Mucosa of descending colon (tissue), 3 donors: ENCODE measurements around the gene CNTNAP2. TPM values are rescaled to one million over a fixed set of nuclear protein-coding genes. Genes with fewer than 3 reads are reported as not detected.
A peak's percentile ranks its signal among the peaks of the same experiment; 100 is the strongest.

ENCODE experiments used
- ATAC-seq: fragments of 200-7000 bp; cut with Tn5 transposase; one replicate; pipeline ENCODE4 v1.9.1; 2020; ENCODE audit warnings: mild to moderate bottlenecking, moderate library complexity
- DNase-seq, 3 donors: peaks; one replicate each; pipeline ENCODE4 v3.0.0-alpha.2; 2020
- H3K36me3 ChIP-seq: fragments of 200-600 bp; one replicate; pipeline ENCODE4 v1.8.0; 2021; ENCODE audit warnings: low read depth, mild to moderate bottlenecking
- H3K4me1 ChIP-seq: fragments of 200-600 bp; one replicate; pipeline ENCODE4 v1.8.0; 2021; ENCODE audit warnings: low read depth, mild to moderate bottlenecking
- H3K4me3 ChIP-seq: fragments of 200-600 bp; one replicate; pipeline ENCODE4 v1.8.0; 2021; ENCODE audit warnings: mild to moderate bottlenecking
- H3K9me3 ChIP-seq: fragments of 200-600 bp; one replicate; pipeline ENCODE4 v1.8.0; 2021; ENCODE audit warnings: mild to moderate bottlenecking
- CTCF ChIP-seq: fragments of 200-600 bp; IDR thresholded peaks from one replicate; pipeline ENCODE4 v1.8.0; 2022; ENCODE audit warnings: antibody characterized with exemption, mild to moderate bottlenecking
- intact Hi-C, 2 donors: fragments of 100-400 bp; cut with DNase I in 1 of 2; cut with micrococcal nuclease in 1 of 2; formaldehyde crosslinking; loops; one replicate each; pipeline versions ENCODE4 v1.11.0 to v1.11.1; 2022; cut with DNase I, micrococcal nuclease
- total RNA-seq, 3 donors: library from RNA; stranded (reverse); fragmentation: NEBNext Ultra II Directional in 2 of 3; extraction: Animal tissue kit (Norgen Biotek cat#: 25700) in 2 of 3; gene quantifications; one replicate each; pipeline versions ENCODE4 v1.2.1 to v1.2.4, GENCODE V29; 2021 to 2023
- donor health status: DM: no; HTN: no; CAD: no; lungs with moderate emphysema.
- donor health status: DM: no; HTN: no; CAD: no.
- donor health status: DM: no; HTN: yes; CAD: no.

CNTNAP2 gene
- total RNA-seq, 3 donors from 2014 or later, result 3.1 to 5.9 (median 4.2) TPM

GRCh38 chr7:147861945-147862344 lies 1745.3 kb downstream of the CNTNAP2 start:
- no peak overlapping the region for H3K4me3 ChIP-seq
- TF ChIP-seq CTCF, result no peak
- no peaks in the 10 kb centered on the region for H3K36me3 ChIP-seq
- ATAC-seq (no peak), DNase-seq (no peak)
- no peaks in the 10 kb centered on the region for H3K4me1 ChIP-seq
- intact Hi-C loops, result no loop called here
- no peaks in the 10 kb centered on the region for H3K9me3 ChIP-seq

- Histone ChIP-seq H3K4me3 (no peak overlapping the region), H3K4me1 (no peaks in the 10 kb centered on the region), H3K9me3 (no peaks in the 10 kb centered on the region), H3K36me3 (no peaks in the 10 kb centered on the region)
- intact Hi-C loops, result no loop called here
- no peak for DNase-seq
- no peak for ATAC-seq
- TF ChIP-seq CTCF, result no peak
Observed at GRCh38 chr7:147869456-147869855, 1752.9 kb downstream of the CNTNAP2 start.

- Histone ChIP-seq H3K9me3 (no peaks in the 10 kb centered on the region), H3K36me3 (no peaks in the 10 kb centered on the region), H3K4me1 (no peaks in the 10 kb centered on the region), H3K4me3 (no peak overlapping the region)
- intact Hi-C loops, result no loop called here
- TF ChIP-seq CTCF, result no peak
- DNase-seq (peak in 1 of 3 donors; percentile 10), ATAC-seq (peak; percentile 64)
Observed at GRCh38 chr7:147878912-147879661, 1762.5 kb downstream of the CNTNAP2 start.

- Histone ChIP-seq H3K4me3 (no peak overlapping the region), H3K4me1 (no peaks in the 10 kb centered on the region), H3K9me3 (no peaks in the 10 kb centered on the region), H3K36me3 (no peaks in the 10 kb centered on the region)
- DNase-seq (peak in 1 of 3 donors; percentile 4), ATAC-seq (no peak)
- intact Hi-C loops, result no loop called here
- no peak for TF ChIP-seq CTCF
Observed at GRCh38 chr7:147885869-147886268, 1769.3 kb downstream of the CNTNAP2 start.

- intact Hi-C loops, result no loop called here
Observed at GRCh38 chr7:147894271-147894670, 1777.7 kb downstream of the CNTNAP2 start.

More at GRCh38 chr7:147894271-147894670, 1777.7 kb downstream of the CNTNAP2 start:
- no peak overlapping the region for H3K4me3 ChIP-seq
- ATAC-seq (no peak), DNase-seq (no peak)
- H3K36me3 ChIP-seq, result no peaks in the 10 kb centered on the region
- TF ChIP-seq CTCF, result no peak
- H3K4me1 ChIP-seq, result no peaks in the 10 kb centered on the region
- no peaks in the 10 kb centered on the region for H3K9me3 ChIP-seq
